Activated CD4-positive, alpha-beta T cell treated with anti-CD3 and anti-CD28 coated beads, Interleukin-2, amount 50 U/mL, for 16 hours (primary cell): ENCODE data around the gene RAE1.

Experiments
- DNase-seq: peaks from one replicate; pipeline ENCODE4 v3.0.0-alpha.2; 2020

The RAE1 gene

DNA sequence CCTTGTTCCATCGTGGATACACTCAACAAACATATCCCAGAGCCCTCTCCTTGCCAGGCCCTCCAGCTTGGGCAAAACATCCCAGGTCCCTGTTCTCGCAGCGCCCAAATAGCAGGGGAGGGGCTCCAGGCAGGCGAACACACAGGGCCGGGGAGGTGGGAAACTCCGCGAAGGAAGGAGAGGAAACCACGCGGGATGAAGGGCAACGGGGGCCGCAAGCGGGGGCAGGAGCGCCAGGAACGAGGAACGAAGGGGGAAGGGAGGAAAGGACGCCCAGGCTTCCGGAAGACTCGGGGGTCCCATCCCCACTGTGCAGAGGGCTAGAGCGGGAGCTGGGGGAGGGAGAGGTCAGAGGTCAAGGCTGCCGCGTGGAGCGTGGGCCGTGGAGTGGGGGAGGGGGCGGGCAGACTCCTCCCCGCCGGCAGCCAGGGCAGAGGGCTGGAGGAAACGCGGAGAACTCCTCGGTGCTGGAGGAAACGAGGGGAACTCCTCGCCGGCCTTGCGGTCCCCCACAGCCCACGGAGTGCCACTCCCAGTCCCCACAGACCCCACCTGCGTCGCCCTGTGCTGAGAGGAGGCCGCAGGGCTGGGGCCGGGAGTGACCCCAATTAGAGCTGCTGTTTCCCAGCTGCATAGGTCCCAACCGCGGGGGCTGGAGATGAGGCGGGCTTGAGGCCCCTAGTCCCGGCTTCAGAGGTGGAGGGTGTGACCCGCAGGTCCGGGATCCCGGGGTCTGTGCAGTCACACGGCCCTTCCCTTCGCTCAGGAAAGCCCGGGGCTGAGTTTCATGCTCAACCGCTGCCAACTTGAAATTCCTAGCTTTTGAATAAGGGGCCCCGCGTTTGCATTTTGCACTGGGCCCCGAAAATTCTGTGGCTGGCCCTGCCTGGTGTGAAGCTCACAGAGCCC is 38.9 kb downstream of the RAE1 start:
- peak; percentile 63 for DNase-seq

DNA sequence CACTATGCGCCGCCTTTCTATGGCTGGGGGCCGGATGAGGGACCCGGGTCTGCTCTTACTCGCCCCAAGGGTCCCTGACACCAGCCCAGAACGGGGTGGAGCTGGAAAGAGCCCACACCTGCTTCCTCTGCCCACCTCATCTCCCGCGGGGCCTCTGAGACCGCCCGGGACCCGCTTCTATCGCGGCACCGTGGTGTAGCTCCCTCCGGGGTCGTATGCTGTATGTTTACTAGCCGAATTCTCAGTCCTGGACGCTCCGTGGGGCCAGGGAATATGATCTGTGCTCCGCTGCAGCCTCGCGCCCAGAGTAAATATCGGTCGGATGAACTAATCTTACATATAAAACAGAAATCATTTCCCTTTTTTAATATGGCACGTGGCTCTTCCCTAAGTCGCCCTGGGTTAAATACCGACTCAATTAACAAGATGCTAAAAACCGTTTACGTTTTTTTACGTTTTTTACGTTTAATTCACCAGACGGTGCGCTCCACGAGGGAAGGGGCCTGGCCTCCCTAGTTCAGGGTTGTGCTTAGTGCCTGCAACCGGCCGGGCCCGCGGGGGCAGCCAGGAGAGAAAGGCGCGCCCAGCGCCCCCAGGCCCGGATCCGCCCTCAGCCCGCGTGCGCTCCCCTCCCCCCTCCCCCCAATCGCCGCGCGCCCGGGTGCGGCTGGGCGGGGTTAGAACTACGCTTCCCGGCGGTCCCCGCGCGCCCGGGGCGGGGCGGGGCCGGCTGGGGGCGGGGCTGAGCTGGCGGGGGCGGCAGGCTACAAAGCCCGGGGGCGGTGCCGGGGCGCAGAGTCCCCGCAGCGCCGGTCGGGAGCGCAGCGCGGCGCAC is 39.8 kb downstream of the RAE1 start, which contains the start of gene RBM38:
Gene RBM38 (plus strand): TSS at position 793 of the 835 bp plus-strand sequence. CDS start 186 bp downstream, outside the sequence.
- DNase-seq: peak; percentile 82

DNA sequence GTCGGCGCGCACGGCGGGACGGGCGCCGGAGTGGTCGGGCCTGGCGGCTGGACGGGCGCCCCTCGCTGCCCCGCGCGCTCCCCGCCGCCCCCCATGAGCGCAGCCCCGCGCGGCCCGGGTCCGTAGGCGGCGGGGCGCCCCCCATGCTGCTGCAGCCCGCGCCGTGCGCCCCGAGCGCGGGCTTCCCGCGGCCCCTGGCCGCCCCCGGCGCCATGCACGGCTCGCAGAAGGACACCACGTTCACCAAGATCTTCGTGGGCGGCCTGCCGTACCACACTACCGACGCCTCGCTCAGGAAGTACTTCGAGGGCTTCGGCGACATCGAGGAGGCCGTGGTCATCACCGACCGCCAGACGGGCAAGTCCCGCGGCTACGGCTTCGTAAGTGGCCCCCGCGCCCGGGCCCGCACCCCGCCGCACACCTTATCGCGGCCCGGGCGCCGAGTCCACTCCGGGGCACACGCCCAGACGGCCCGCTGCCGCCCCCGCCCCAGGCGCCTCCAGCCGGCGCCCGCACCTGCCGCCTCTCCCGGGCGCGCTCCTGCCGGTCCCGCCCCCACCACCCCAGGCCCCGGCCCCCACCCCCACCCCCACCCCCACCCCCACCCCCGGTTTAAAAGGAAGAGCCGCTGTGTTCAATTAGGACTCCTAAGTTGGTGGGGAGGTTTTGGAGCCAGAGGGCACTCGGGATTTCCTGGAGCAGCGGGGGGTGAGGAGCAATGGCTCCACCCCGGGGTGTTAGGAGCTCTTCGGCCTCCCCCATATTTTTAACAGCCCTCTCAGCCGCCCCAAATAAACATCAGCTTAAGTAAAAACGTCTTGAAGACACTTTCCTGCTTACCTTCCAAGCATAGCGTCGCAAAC is 40.6 kb downstream of the RAE1 start:
- DNase-seq: peak; percentile 36

DNA sequence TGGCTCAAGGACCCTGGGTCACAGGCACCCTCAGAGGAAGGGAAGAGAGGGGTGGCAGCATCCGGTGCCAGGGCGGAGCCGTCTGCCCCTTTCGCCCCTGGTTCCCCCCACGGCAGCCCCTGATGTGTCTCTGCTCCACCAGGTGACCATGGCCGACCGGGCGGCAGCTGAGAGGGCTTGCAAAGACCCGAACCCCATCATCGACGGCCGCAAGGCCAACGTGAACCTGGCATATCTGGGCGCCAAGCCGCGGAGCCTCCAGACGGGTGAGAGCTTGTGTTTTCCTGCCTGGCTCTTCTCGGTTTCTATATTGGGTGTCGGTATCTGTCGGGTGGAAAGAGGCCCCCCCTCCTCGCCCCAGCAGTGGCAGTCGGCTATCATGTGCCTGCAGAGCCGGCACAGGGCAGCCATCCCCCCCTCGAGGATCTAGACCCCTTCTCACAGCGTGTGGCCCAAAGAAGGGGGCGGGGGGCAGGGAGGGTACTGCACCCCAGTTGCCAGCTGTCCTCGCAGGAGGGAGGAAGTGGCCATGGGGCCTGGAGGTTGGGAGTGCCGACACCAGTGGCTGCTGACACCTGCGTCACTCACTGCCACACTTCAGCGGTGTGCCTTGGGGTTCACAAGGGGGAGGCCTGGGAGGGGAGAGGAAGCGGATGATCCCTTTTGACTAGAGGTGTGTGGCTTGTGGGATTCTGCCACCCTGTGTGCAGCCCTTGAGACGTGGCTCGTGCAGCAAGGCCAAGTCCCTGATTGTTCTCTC is 41.6 kb downstream of the RAE1 start:
- DNase-seq: peak; percentile 88

DNA sequence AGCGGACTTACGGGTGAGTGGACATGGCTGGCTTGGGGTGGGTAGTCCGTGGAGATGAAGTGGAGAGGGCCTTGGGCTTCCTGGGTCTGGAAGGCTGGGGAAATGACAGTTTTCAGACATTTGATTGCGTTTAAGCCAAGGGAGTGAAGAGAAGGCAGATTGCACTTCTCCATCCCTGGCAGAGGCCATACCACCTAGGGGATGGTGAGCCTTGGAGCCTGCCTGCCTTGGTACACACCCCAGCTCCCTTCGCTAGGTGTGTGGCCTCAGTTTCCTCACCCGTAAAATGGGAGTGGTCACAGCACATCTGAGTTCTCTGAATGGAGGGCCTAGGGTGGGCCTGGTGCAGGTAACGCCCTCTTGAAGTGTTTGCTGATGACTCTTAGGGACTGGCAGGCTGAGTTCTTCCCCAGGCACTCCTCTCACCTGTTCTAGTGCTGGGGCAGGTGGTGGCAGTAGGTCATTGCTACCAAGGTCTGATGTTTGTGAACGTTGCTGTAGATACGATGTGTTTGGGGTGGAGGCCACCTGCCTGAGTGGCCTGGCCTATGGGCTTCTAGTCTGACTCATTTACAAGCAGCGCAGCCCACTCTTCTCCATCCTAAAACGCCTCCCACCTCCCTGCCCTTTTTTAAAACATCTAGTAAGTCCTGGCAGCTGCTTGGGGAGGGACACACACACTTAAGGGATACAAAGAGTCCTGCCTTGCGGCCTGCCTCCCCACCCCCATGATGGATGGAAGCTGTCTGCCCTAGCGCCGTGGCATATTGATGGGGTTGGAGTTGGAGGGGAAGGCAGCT is 42.5 kb downstream of the RAE1 start:
- no peak for DNase-seq

DNA sequence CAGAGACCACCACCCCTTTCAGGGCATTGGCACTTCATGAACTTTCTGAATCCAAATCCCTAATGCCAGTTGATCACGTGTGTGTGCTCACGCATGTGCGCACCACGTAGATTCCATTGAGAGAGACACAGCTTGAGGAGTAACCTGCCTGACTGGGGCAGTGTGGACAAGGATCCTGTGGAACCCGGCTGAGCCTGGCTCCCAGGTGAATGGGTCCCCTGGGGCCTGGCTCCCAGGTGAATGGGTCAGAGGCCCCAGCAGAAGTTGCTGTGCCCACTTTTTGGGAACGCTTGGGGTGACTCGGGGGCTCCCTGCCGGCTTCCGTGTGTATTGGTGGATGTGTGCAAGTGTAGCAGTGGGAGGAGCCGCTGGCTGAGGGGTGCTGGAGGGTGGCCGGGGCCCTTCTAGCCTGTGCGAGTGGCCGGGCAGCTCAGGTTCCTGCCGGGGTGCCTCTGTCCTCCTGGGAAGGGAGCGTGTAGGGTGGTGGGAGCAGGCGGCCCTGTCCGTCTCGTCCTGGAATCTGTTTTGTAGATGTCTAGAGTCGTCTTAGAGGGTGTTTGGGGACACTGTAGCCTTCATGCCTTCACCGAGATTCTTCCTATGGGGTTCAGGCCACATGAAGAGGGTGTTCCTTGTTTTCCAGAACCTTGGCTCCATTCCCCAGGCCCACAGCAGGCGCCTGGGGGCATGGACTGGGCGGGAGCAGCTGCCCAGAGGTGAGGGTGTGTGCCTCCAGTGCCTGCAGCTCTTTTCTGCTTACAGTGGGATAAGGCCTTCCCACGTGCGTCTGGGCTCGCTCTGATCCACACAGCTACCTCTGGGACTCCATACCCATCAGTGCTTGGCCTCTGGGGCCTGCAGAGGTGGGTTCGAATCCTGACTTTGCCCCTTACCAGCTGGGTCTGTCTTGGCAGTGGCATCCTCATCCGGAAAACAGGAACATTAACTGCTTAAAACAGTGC is 43.3 kb downstream of the RAE1 start:
- no peak for DNase-seq

DNA sequence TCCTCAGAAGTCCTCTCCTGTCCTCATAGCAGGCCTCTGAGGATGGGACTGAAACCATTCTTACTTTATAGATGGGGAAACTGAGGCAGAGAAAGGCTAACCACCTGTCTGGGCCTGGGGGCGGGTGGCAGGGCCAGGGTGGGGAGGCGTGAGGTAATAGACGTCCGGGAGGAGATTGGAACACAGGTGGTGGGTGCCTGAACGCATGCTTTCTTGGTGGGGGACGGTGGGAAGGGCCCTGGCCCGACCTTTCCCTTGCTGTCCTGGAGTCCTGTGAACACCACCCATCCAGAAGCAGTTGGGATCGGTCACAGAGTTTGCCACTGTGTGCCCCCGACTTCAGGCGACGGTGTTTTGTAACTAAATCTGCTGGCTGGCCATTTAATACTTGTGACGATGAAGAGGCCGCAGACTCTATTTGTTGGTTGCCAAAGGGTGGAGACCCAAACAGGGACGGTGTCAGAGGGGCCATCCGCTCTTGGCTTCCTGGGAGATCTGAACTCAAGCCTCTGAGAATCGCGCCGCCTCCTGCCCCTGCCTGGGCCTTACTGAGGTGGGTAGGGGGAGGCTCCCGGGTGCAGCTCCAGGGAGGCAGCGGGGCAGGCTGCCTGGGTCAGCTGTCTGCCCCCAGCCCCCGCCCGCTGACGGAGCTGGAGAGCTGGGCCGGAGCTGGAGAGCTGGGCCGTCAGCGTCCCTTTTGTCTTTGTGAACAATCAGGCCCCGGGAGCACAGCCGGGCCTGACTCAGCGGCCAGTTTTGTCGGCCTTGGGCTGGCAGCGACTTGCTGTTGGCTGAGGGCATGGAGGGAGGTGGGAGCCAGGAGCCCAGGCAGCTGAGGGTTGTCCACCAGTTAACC is 44.3 kb downstream of the RAE1 start:
- DNase-seq: no peak

DNA sequence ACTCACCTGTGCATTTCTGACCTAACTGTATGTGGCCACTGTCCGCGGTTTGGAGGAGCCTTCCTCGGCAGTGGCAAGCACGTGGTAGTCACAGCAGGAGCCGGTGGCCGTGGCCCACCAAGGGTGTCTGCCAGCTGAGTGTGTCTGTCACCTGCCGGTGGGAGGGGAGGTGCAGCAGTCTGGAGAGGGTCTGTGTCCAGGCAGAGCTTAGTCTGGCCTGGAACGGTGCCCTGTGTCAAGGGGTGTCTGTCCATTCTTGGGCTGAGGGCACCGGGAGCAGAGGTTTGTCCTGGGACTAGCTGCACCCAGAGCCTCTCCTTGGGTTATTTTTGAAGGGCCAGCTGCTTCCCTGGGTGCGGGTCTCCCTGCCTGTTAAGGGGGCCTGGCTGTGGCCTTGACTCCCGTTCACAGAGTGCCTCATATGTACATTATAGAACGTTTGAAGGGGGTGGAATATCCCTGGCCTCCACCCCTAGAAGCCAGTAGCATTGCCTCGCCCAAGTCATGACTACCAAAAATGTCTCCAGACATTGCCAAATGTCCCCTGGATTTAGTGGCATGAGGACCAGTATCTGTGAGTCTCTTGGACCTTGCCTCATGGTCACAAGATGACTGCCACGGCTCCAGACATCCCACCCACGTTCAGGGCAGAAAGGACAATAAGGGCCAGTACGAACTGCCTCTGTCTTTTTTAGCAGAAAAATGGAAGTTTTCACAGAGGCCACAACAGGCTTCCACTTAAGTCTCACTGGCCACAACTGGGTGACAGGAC is 45.3 kb downstream of the RAE1 start:
- DNase-seq: no peak

DNA sequence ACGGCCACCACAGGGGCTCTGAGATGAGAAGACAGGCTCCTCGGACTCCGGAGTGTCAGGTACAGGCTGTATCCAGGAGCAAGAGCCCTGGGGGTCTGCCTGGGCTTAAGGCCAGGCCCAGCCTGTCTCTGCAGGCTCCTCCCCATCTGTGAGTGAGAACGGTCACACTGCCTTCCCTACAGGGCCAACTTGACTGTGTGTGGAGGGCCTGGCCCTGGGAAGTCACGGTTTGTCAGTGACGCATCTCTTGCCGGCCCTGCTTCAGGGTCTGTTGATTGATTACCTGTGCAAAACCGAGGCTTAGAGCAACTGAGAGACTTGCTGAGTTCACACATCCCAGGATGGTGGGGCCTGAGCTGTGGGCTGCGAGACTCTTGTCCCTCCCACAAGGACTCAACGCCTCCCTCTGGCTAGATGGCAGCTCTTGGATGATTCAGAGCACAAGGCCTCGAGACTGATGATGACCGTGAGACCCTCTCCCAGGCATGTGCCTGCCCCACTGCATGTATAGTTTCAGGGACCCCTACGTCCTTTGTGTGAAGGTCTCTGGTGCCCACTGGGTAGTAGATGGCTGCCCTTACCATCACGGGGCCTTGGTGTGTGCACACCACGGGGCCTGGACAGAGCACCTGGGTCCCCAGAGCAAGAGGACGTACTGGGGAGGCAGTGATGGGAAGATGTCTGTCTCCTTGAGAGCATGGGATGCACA is 46.1 kb downstream of the RAE1 start:
- DNase-seq: no peak

DNA sequence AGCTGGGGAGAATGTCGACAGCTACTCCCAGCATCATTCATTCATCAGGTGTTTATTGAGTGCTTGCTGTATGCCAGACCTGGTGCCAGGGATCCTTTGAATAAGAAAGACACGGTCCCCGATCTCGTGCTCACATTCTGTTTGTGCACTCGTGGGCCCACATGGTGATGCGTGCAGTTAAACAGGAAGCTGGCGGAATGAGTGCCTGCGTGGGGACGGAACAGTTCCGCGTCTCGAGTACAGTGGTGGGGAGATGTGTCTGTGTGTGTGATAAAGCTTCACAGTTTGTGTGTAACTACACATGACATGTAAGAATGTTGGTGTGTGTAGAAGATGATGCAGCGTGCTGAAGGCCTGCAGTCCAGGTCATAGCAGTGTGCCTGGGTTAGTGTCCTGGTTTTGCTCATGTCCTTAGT is 46.6 kb downstream of the RAE1 start:
- peak; percentile 28 for DNase-seq

DNA sequence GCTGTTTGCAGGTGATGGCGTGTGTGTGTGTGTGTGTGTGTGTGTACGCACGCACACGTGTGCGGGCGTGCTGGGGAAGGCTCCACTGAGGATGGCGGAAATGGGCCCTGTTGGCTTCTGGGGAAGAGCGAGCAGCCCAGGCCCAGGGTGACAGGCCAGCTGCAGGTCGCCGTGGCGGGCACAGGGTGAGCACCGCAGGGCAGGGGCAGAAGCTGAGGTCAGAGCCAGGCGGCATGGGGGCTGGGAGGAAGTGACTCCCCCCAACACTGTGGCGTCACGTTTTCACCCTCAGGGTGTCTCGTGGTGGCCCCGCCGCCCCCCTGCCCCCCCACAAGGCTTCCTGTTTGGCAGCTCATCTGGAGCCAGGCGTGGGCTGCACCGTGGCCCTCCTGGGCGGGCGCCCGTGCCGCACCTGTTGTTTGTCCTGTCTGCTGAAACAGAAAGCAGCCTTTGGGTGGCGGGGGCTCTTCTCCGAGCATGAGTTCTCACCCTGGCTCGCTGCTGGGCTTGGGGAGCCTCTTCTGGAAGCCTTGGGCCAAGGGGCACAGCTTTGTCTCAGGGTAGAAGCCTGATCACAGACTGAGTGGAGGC is 47.3 kb downstream of the RAE1 start:
- DNase-seq: peak; percentile 73

DNA sequence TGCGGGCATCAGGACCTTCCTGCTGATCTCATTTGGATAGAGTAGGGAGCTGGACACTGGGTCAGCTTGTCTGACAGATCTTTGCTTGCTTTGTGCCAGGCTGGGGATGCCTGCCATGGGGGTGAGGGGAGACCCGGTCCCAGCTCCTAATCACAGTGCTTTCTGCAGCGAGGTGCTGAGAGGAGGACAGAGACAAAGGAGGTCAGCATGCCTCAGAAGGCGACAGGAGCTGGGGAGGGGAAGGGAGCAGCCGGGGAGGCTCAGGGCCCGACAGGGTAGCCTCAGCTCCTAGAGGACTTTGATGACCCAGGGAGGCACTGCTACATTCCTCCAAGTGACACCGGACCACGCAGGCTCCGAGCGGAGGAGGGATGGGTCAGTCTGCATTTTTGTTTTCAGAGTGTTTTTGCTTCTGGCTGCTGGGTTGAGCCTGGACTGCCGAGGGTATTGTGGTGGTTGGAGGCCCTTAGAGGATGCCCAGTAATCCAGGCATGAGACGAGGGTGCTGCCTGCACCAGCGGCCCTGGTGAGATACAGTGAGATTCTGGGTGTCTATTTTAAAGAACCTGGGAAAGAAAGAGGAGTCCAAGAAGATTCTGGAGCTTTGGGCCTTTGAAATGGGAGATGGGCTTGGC is 48.0 kb downstream of the RAE1 start:
- no peak for DNase-seq

DNA sequence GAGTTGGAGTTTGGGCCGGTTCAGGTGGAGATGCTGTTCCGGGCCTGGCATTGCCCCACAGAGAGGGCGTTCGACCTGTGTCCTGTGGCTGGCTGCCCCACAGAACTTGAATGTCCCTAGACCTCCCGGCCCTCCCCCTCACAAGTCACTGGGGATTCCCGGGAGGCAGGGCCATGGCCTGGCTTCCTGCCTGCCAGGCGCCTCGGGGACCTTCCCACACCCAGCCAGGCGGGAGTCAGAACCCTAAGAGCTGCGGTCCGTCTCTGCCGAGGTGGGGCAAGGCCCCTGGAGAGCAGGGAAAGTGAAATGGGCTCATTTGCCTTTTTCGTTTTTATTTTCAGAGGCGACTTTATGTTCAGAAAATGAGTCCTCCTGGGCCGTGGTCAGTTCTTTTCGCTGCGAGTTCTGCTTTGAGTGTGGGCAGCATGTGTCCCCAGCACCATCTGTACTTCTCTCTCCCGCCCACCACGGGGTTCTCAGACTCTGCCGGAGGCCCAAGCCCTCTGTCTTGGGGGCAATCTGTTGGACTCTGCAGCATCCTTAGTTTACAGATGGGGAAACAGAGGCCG is 48.6 kb downstream of the RAE1 start:
- peak; percentile 58 for DNase-seq

DNA sequence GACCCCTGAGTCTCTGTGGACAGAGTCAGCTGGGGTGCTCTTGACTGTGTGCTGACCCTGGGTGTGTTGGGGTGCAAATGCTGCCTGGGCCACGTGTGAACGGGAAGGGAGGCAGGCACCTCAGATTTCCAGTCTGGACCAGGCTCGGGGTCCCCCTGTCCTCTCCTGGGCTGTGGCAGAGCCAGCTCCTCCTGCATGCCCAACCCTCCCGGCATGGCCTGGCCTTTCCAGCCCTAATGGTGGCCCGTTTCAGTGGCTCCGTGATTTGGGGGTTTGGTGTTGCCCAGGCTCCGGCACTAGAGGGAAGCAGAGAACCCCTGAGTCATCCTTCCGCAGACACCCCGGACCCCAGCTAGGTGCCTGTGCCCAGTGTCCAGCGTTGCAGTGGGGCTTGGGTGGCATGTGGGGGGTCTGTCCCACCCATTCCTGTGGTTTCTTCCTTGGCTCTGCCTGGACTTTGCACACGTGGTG is 49.2 kb downstream of the RAE1 start:
- DNase-seq: no peak

DNA sequence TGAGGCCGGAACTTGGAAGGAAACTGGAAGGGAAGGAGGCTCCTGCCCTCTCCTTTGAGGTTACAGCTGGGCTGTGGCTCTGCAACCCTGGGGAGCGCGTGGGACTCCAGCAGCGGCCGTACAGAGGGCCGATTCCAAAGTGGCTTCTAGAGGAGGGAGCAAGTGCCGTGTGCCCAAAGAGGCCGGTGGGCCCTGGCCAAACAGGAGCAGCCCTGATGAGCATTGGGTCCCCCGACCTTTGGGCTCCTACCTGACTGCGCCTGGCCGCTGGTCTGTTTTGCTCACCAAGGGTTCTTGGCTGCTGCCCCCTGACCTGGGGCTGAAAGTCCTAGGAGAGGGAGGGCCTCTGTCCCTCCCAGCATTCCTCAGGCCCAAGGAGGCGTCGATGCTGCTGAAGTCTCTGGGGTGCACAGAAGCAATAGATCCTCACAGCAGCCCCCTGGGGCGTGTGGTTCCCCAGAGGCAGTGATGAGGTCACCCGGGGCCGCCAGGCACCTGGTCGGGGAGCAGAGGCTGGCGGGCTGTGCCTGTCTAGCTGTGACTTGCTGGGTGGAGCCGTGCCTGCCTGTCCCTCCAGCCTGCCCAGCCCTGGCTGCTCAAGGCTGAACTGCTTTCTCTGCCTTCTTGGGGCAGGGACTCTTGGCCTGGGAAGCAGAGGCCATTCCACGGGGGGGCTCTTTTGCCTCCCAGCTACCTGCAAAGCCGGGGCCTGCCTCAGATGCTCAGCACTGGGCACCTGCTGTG is 49.9 kb downstream of the RAE1 start:
- no peak for DNase-seq
